ENCODE results near the gene IFITM5. TPM values are rescaled to one million over a fixed set of nuclear protein-coding genes. Genes with fewer than 3 reads are reported as not detected.

The IFITM5 gene
- not detected in 2 replicates for total RNA-seq

GRCh38 chr11:299081-299891 lies at the start of gene IFITM5:
Gene IFITM5 (minus strand): TSS chr11:299526. CDS start chr11:299490, 36 bp downstream.

GRCh38 chr11:313787-314553 lies 14.6 kb upstream of the IFITM5 start, which contains the start of gene IFITM1:
Gene IFITM1 (plus strand): TSS chr11:314040. CDS start chr11:314171, 131 bp downstream.

GRCh38 chr11:307766-308708 lies 8.7 kb upstream of the IFITM5 start, which contains the start of gene IFITM2:
Gene IFITM2 (plus strand): TSS chr11:307816. CDS start chr11:308193, 377 bp downstream.

GRCh38 chr11:288478-289397 lies 10.6 kb downstream of the IFITM5 start, which contains the start of gene PGGHG:
Gene PGGHG (plus strand): TSS chr11:289126. CDS start chr11:289817, 691 bp downstream.

GRCh38 chr11:278001-278951 lies 21.1 kb downstream of the IFITM5 start, which contains the start of gene NLRP6:
Gene NLRP6 (plus strand): TSS chr11:278407. CDS start chr11:278570, 163 bp downstream.

Other genes with a start within 250 kb of the IFITM5 start
- not detected in 2 replicates for gene SCGB1C1, start 106.4 kb downstream of the IFITM5 start, total RNA-seq
- gene BET1L, start 92.1 kb downstream of the IFITM5 start, total RNA-seq: 11.1 and 15.3 TPM in 2 replicates
- 102 and 143 TPM in 2 replicates for gene RIC8A, start 91.8 kb downstream of the IFITM5 start, total RNA-seq
- gene SIRT3, start 63.2 kb downstream of the IFITM5 start, total RNA-seq: 9.2 TPM in 2 replicates
- gene PSMD13, start 62.5 kb downstream of the IFITM5 start, total RNA-seq: 163 and 176 TPM in 2 replicates
- not detected in 2 replicates for gene NLRP6, start 21.1 kb downstream of the IFITM5 start, total RNA-seq
- 10.0 and 10.5 TPM in 2 replicates for gene PGGHG, start 10.4 kb downstream of the IFITM5 start, total RNA-seq
- gene IFITM2, start 8.3 kb upstream of the IFITM5 start, total RNA-seq: 29.4 and 39.2 TPM in 2 replicates
- 0.09 and 0.65 TPM in 2 replicates for gene IFITM1, start 14.5 kb upstream of the IFITM5 start, total RNA-seq
- gene IFITM3, start 21.3 kb upstream of the IFITM5 start, total RNA-seq: 33.5 and 44.5 TPM in 2 replicates
- 0.09 and 1.4 TPM in 2 replicates for gene B4GALNT4, start 70.0 kb upstream of the IFITM5 start, total RNA-seq
- gene PKP3, start 94.7 kb upstream of the IFITM5 start, total RNA-seq: 0.11 and 0.26 TPM in 2 replicates
- gene SIGIRR, start 115.5 kb upstream of the IFITM5 start, total RNA-seq: 32.7 and 35.2 TPM in 2 replicates
- 0.69 and 0.76 TPM in 2 replicates for gene ANO9, start 142.5 kb upstream of the IFITM5 start, total RNA-seq
- 31.1 TPM in 2 replicates for gene PTDSS2, start 150.8 kb upstream of the IFITM5 start, total RNA-seq
- 187 and 237 TPM in 2 replicates for gene RNH1, start 207.7 kb upstream of the IFITM5 start, total RNA-seq
- 34.2 and 39.2 TPM in 2 replicates for gene HRAS, start 236.1 kb upstream of the IFITM5 start, total RNA-seq
- 0.34 and 0.43 TPM in 2 replicates for gene LRRC56, start 238.0 kb upstream of the IFITM5 start, total RNA-seq

Data from dermis lymphatic vessel endothelial cell (primary cell).